GM20000 (cell line): ENCODE results near the gene CLCN7.

Experiments
- DNase-seq: peaks from one replicate; pipeline ENCODE4 v3.0.0; 2012; ENCODE audit warnings: low spot score
- CTCF ChIP-seq: IDR thresholded peaks from 2 replicates; pipeline ENCODE4 v1.5.1; 2012; ENCODE audit warnings: mild to moderate bottlenecking, control low read depth; ENCODE audit errors: extremely low read depth, missing control alignments

Gene CLCN7

GRCh38 chr16:1397779-1398178 lies 77.0 kb downstream of the CLCN7 start:
- TF ChIP-seq CTCF = no peak
- no peak for DNase-seq

GRCh38 chr16:1395444-1396031 lies 79.3 kb downstream of the CLCN7 start:
- no peak for TF ChIP-seq CTCF
- DNase-seq = no peak
